H9 (cell line): ENCODE measurements around the gene UST. TPM values are rescaled to one million over a fixed set of nuclear protein-coding genes. Genes with fewer than 3 reads are reported as not detected.

ENCODE experiments used
- DNase-seq: peaks from one replicate; pipeline ENCODE4 v3.0.0-alpha.2; 2017
- H2AFZ ChIP-seq: one replicate; pipeline ENCODE4 v1.6.1; 2013; ENCODE audit warnings: mild to moderate bottlenecking, low read length, control low read depth, moderate library complexity
- H2AK5ac ChIP-seq: 2 replicates; pipeline ENCODE4 v1.6.1; 2013; ENCODE audit warnings: low read length, control low read depth, mixed read lengths; ENCODE audit not compliant: insufficient read length
- H2BK120ac ChIP-seq: one replicate; pipeline ENCODE4 v1.6.1; 2013; ENCODE audit warnings: low read depth, mild to moderate bottlenecking, low read length, control low read depth, inconsistent platforms; ENCODE audit not compliant: poor library complexity, severe bottlenecking
- H2BK12ac ChIP-seq: 2 replicates; pipeline ENCODE4 v1.6.1; 2013; ENCODE audit warnings: low read length, control low read depth, mixed read lengths, low read depth; ENCODE audit not compliant: insufficient read length
- H2BK15ac ChIP-seq: 2 replicates; pipeline ENCODE4 v1.6.1; 2013; ENCODE audit warnings: low read depth, low read length, control low read depth
- H2BK20ac ChIP-seq: one replicate; pipeline ENCODE4 v1.6.1; 2013; ENCODE audit warnings: low read depth, mild to moderate bottlenecking, low read length, control low read depth, inconsistent platforms; ENCODE audit not compliant: poor library complexity, severe bottlenecking
- H2BK5ac ChIP-seq: 2 replicates; pipeline ENCODE4 v1.6.1; 2013; ENCODE audit warnings: low read length, control low read depth, mixed read lengths; ENCODE audit not compliant: insufficient read length
- H3K14ac ChIP-seq: 2 replicates; pipeline ENCODE4 v1.6.1; 2013; ENCODE audit warnings: low read length, control low read depth; ENCODE audit not compliant: insufficient read depth
- H3K18ac ChIP-seq: 2 replicates; pipeline ENCODE4 v1.6.1; 2013; ENCODE audit warnings: low read depth, mild to moderate bottlenecking, mixed read lengths, low read length, control low read depth; ENCODE audit not compliant: insufficient read length
- H3K23ac ChIP-seq: 2 replicates; pipeline ENCODE4 v1.6.1; 2013; ENCODE audit warnings: low read length, control low read depth, mixed read lengths, low read depth; ENCODE audit not compliant: insufficient read length
- H3K23me2 ChIP-seq: 2 replicates; pipeline ENCODE4 v1.6.1; 2013; ENCODE audit warnings: low read depth, mild to moderate bottlenecking, mixed read lengths, low read length, control low read depth; ENCODE audit not compliant: insufficient read length, poor library complexity, severe bottlenecking
- H3K27ac ChIP-seq: 2 replicates; pipeline ENCODE4 v1.5.1; 2013; ENCODE audit warnings: low read length, control low read depth, mixed read lengths, low read depth; ENCODE audit not compliant: insufficient read length
- H3K27me3 ChIP-seq: 2 replicates; pipeline ENCODE4 v1.6.1; 2013; ENCODE audit warnings: low read length, control low read depth, inconsistent platforms; ENCODE audit not compliant: insufficient read depth
- H3K4ac ChIP-seq: 2 replicates; pipeline ENCODE4 v1.6.1; 2013; ENCODE audit warnings: low read depth, mild to moderate bottlenecking, control low read depth, inconsistent platforms, low read length, moderate library complexity
- H3K4me1 ChIP-seq: 2 replicates; pipeline ENCODE4 v1.6.1; 2013; ENCODE audit warnings: low read length, control low read depth, inconsistent platforms; ENCODE audit not compliant: insufficient read depth
- H3K4me2 ChIP-seq: 2 replicates; pipeline ENCODE4 v1.6.1; 2013; ENCODE audit warnings: low read length, control low read depth, mixed read lengths; ENCODE audit not compliant: insufficient read length, insufficient read depth
- H3K56ac ChIP-seq: 2 replicates; pipeline ENCODE4 v1.6.1; 2013; ENCODE audit warnings: low read depth, mild to moderate bottlenecking, mixed read lengths, low read length, control low read depth; ENCODE audit not compliant: insufficient read length
- H3K79me1 ChIP-seq: 2 replicates; pipeline ENCODE4 v1.6.1; 2013; ENCODE audit warnings: low read depth, mild to moderate bottlenecking, moderate library complexity, low read length, control low read depth, inconsistent platforms; ENCODE audit not compliant: insufficient read depth, poor library complexity, severe bottlenecking
- H3K79me2 ChIP-seq: 2 replicates; pipeline ENCODE4 v1.6.1; 2013; ENCODE audit warnings: low read length, control low read depth, inconsistent platforms; ENCODE audit not compliant: insufficient read depth
- H3K9ac ChIP-seq: 2 replicates; pipeline ENCODE4 v1.6.1; 2013; ENCODE audit warnings: low read length, control low read depth, mixed read lengths; ENCODE audit not compliant: insufficient read length; ENCODE audit errors: extremely low read depth
- H3K9me3 ChIP-seq: one replicate; pipeline ENCODE4 v1.6.1; 2013; ENCODE audit warnings: low read depth, low read length, inconsistent platforms; ENCODE audit not compliant: control insufficient read depth
- H3T11ph ChIP-seq: one replicate; pipeline ENCODE4 v1.6.1; 2013; ENCODE audit warnings: mild to moderate bottlenecking, low read length, control low read depth, inconsistent platforms
- H4K20me1 ChIP-seq: one replicate; pipeline ENCODE4 v1.6.1; 2013; ENCODE audit not compliant: control insufficient read depth, insufficient read length, insufficient read depth
- H4K5ac ChIP-seq: 2 replicates; pipeline ENCODE4 v1.6.1; 2013; ENCODE audit warnings: low read depth, mild to moderate bottlenecking, mixed read lengths, low read length, control low read depth; ENCODE audit not compliant: insufficient read length
- H4K8ac ChIP-seq: replicated peaks from 2 replicates; pipeline ENCODE4 v1.6.1; 2013; ENCODE audit warnings: low read length, control low read depth, mixed read lengths, low read depth; ENCODE audit not compliant: insufficient read length
- H4K91ac ChIP-seq: 2 replicates; pipeline ENCODE4 v1.6.1; 2013; ENCODE audit warnings: low read depth, mild to moderate bottlenecking, moderate library complexity, mixed read lengths, low read length, control low read depth; ENCODE audit not compliant: insufficient read length
- H3K27ac Mint-ChIP-seq, 3 experiments: 2 replicates in 2 of 3; 3 replicates in 1 of 3; pipeline ENCODE4 v1.8.0; 2020 to 2021; ENCODE audit warnings: mixed read lengths in 3 of 3, mild to moderate bottlenecking in 1 of 3, moderate library complexity in 1 of 3
- H3K27me3 Mint-ChIP-seq: 2 replicates; pipeline ENCODE4 v1.8.0; 2021; ENCODE audit warnings: low read depth, mild to moderate bottlenecking, moderate library complexity, mixed read lengths
- H3K36me3 Mint-ChIP-seq, 3 experiments: 2 replicates in 2 of 3; 3 replicates in 1 of 3; pipeline ENCODE4 v1.8.0; 2020 to 2021; ENCODE audit warnings: low read depth in 3 of 3, mixed read lengths in 3 of 3; ENCODE audit not compliant: insufficient read depth in 1 of 3
- H3K4me1 Mint-ChIP-seq, 2 experiments: 2 replicates each; pipeline ENCODE4 v1.8.0; 2020; ENCODE audit warnings: mixed read lengths in 2 of 2
- H3K4me3 Mint-ChIP-seq, 2 experiments: 2 replicates in 1 of 2; 3 replicates in 1 of 2; pipeline ENCODE4 v1.8.0; 2020 to 2021; ENCODE audit warnings: mild to moderate bottlenecking in 2 of 2, mixed read lengths in 2 of 2, moderate library complexity in 1 of 2
- H3K9me3 Mint-ChIP-seq, 2 experiments: 2 replicates in 1 of 2; 3 replicates in 1 of 2; pipeline ENCODE4 v1.8.0; 2020; ENCODE audit warnings: mild to moderate bottlenecking in 2 of 2, mixed read lengths in 2 of 2, moderate library complexity in 1 of 2
- CTCF ChIP-seq: fragments of 200-600 bp; sonication (generic); conservative IDR thresholded peaks from 3 replicates; pipeline ENCODE4 v1.8.0; 2021; ENCODE audit warnings: antibody characterized with exemption, mild to moderate bottlenecking
- WGBS: extraction: QIAGEN DNeasy Blood & Tissue Kit; methylation state at CpG from one replicate; pipeline ENCODE4 v1.1.7; 2013; ENCODE audit warnings: missing lambda C conversion rate, low lambda C conversion rate, mixed read lengths; ENCODE audit not compliant: insufficient read length; ENCODE audit errors: extremely low coverage; 5-methylcytosine and 5-hydroxymethylcytosine counted together
- total RNA-seq: library from RNA; stranded (reverse); gene quantifications from 2 replicates; pipeline ENCODE4 v1.2.1, GENCODE V29; 2021

UST gene
- total RNA-seq, 1 experiment from 2014 or later, result 14.4 TPM

GRCh38 chr6:148818939-148819575 is 72.2 kb downstream of the UST start:
- peaks cover 10 to 18% (median 11%) of the 10 kb centered on the region in 3 experiments for H3K36me3 Mint-ChIP-seq
- WGBS, result no CpG with 5 or more reads among the region's 7 CpGs
- Histone ChIP-seq H3K9ac (no peak overlapping the region), H3K27ac (peak overlapping the region; percentile 44), H3K4me2 (peak overlapping the region; percentile 51), H3K79me2 (peaks cover 19% of the 10 kb centered on the region; the same call in 1 of the 2 replicates), H3K4me1 (peaks cover 21% of the 10 kb centered on the region), H3K79me1 (no peaks in the 10 kb centered on the region), H2BK12ac (no peak overlapping the region), H3T11ph (no peak overlapping the region), H3K9me3 (no peaks in the 10 kb centered on the region), H2BK15ac (no peak overlapping the region), H3K18ac (no peak overlapping the region), H2BK120ac (no peak overlapping the region), H3K27me3 (no peaks in the 10 kb centered on the region), H3K23ac (no peak overlapping the region), H4K5ac (no peak overlapping the region), H2BK20ac (no peak overlapping the region), H2AK5ac (no peak overlapping the region), H4K91ac (no peak overlapping the region), H3K14ac (no peak overlapping the region), H4K20me1 (no peaks in the 10 kb centered on the region), H3K23me2 (no peaks in the 10 kb centered on the region), H4K8ac (no peak overlapping the region), H3K4ac (no peak overlapping the region), H3K56ac (no peak overlapping the region), H2BK5ac (no peak overlapping the region), H2AFZ (no peak overlapping the region)
- H3K27me3 Mint-ChIP-seq, result no peaks in the 10 kb centered on the region
- peaks cover 61 to 66% of the 10 kb centered on the region in 2 experiments for H3K4me1 Mint-ChIP-seq
- peak overlapping the region; percentile 26 to 47 for H3K4me3 Mint-ChIP-seq
- DNase-seq, result peak; percentile 66
- TF ChIP-seq CTCF, result no peak
- H3K27ac Mint-ChIP-seq, result peak overlapping the region; percentile 72 to 98 (median 84)
- peaks cover 11 to 16% of the 10 kb centered on the region in 2 experiments for H3K9me3 Mint-ChIP-seq
